SJSA1 (cell line): Measurements from ENCODE around the gene KCNJ12. TPM values are rescaled to one million over a fixed set of nuclear protein-coding genes. Genes with fewer than 3 reads are reported as not detected.
"Not testable (repeated sequence)": the region's sequence is repeated elsewhere in the genome, so short reads cannot be mapped to it uniquely, and the experiment has no call there.

Experiments used
- DNase-seq, 2 experiments: peaks; one replicate each; pipeline ENCODE4 v3.0.0-alpha.2; 2015 to 2020; ENCODE audit warnings: low spot score in 2 of 2, low read depth in 1 of 2
- H3K27ac ChIP-seq: fragments of 250-450 bp; sonication (Bioruptor Pico); 2 replicates; pipeline ENCODE4 v1.5.1; 2020; ENCODE audit warnings: mild to moderate bottlenecking, moderate library complexity
- H3K27me3 ChIP-seq: fragments of 250-450 bp; sonication (Bioruptor Pico); replicated peaks from 2 replicates; pipeline ENCODE4 v1.5.1; 2020; ENCODE audit warnings: mild to moderate bottlenecking, moderate library complexity
- H3K36me3 ChIP-seq: fragments of 250-450 bp; sonication (Bioruptor Pico); 2 replicates; pipeline ENCODE4 v1.5.1; 2020; ENCODE audit warnings: mild to moderate bottlenecking
- H3K4me1 ChIP-seq: fragments of 250-450 bp; sonication (Bioruptor Pico); replicated peaks from 2 replicates; pipeline ENCODE4 v1.6.1; 2021; ENCODE audit warnings: mild to moderate bottlenecking
- H3K4me3 ChIP-seq: fragments of 250-450 bp; sonication (Bioruptor Pico); 2 replicates; pipeline ENCODE4 v1.5.1; 2020; ENCODE audit warnings: mild to moderate bottlenecking
- H3K9me3 ChIP-seq: fragments of 250-450 bp; sonication (Bioruptor Pico); replicated peaks from 2 replicates; pipeline ENCODE4 v1.5.1; 2020; ENCODE audit warnings: mild to moderate bottlenecking
- total RNA-seq: library from RNA; depleted of rRNA; stranded (reverse); fragments of >200 nt; shearing (Covaris generic); gene quantifications from 2 replicates; pipeline ENCODE4 v1.2.3, GENCODE V29; 2014

The KCNJ12 gene
- total RNA-seq, 1 experiment from 2014 or later: not detected

DNA sequence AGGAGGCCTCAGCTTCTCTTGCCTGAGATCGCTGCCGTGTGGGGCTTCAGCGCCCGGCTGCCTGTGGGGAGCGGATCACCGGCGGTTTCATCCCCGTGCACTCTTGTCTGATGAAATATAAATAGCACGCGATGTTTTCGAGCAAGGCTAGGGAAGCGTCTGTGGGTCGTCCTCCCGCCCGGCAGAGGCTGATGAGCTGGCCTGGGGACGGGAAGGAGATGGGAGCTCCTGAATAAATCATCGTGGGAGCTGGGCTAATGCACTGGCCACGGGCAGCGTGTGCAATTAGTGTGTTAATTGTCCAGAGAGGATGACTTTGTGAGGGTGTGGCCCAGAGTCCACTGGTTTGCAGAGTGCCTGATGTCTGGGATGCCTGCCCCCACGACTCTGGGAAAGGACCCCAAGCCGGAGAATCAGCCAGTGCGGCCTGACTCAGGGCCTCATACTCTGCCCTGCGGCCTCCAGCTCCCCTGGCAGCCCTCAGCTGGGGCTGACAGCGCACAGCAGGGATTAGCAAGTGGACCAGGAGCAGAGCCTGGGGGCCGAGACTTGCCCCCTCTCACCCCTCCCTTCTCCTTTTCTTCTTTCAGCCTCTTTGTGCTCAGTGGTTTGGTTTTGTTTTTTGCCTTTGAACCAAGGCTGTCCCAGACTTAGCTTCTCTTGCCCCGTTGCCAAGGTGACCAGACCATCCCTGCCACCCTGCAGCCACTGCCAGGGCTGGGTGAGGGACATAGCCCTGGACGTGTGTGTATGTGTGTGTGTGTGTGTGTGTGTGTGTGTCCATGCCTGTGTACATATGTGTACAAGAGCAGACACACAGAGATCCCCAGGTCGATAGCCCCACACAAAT, 21.4 kb downstream of the KCNJ12 start:
- H3K36me3 ChIP-seq: no peaks in the 10 kb centered on the region
- H3K4me1 ChIP-seq: 0 out of 2 replicates have a peak, but pooled peaks cover 3% of the 10 kb centered on the region
- H3K9me3 ChIP-seq: no peaks in the 10 kb centered on the region
- no peak overlapping the region for H3K4me3 ChIP-seq
- H3K27ac ChIP-seq: no peak overlapping the region
- no peaks in the 10 kb centered on the region for H3K27me3 ChIP-seq
- DNase-seq: no peak

DNA sequence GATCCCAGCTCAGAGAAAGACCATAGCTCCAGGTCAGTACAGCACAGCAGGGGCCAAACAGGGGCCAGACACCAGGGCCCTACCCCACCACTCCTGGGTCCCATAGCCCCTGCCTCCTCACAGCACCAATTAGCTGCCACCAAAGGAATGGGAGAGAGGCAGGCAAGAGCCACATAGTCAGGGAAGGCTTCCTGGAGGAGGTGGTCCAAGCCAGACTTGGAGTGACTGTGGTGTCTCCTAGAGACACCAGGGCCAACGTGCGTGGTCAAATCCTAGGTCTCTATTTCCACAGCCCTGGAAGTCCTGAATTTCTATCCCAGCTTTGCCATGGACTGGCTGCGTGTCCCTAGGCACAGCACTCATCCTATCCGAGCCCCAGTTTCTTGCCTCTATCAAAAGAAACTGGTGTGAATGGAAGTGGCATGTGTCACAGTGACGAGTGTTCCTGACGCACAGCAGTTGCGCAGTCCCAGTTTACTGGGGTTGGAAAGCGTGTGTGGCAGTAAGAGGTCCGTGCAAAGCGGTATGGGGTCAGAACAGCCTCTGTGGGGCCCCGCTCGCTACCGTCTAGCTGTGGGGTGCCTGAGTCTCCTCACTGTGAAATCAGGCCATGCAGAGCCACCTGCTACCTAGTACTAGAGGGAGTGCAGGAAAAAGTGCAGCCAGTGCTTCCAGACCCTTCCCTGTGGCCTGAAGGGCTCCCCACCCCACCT, 23.5 kb downstream of the KCNJ12 start:
- Histone ChIP-seq H3K36me3 (no peaks in the 10 kb centered on the region), H3K4me1 (0 out of 2 replicates have a peak, but pooled peaks cover 3% of the 10 kb centered on the region), H3K27ac (no peak overlapping the region), H3K9me3 (no peaks in the 10 kb centered on the region), H3K4me3 (no peak overlapping the region), H3K27me3 (no peaks in the 10 kb centered on the region)
- no peak for DNase-seq

DNA sequence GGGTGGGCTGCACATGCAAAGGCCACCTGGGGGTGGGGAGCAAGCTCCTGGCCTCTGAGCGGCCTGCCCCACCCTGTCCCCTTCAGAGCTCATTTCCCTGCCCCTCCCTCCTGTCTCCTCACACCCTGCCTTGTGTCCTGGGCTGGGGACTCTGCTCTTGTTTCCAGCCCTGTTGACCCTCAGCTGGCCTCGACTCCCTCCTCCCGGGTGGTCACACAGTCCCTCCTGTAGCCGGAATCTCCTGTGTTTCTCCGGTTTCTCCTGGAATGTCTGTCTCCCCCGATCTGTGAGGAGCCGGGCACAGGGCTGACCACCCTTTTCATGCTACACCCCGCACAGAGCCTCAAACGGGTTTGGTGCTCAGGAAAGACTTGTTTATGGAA, 24.0 kb downstream of the KCNJ12 start:
- H3K4me3 ChIP-seq, H3K27ac ChIP-seq, H3K27me3 ChIP-seq, H3K9me3 ChIP-seq, H3K36me3 ChIP-seq, H3K4me1 ChIP-seq, DNase-seq: not testable (repeated sequence)

DNA sequence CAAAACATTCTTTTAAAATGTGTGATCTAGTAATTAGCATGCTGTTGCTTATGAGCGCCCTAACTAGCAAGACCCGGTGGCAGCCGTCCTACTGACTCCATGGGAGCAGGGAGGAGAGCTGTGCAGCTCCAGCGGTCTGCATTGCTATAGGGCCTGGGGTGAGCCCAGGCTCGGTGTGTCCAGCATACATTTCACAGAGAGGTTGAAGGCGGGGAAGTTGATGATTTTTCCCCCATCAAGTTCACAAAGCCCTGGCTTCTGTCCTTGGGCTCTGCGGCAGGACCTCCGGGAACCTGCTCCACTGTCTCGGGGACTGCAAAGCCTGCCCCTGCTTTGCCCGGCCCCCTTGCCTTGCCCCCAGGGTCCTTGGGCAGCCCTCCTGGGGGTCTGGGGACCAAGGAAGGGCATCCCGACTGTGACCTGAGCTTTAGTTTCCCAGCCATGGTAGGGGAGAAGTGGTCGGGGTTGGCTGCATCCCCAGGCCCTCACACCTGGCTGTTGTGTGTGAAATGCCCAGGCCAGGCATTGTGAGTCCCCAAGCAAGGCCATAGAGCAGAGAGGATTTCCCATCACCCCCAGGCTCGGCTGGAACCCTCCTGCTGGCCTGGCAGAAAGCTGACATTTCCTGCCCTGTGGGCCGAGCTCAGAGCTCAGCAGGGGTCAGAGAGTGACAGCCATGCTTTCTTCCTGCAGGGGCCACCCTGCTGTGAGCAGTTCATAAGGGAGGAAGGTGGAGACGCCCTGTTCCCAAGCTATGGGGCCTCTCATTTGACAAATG, 24.8 kb downstream of the KCNJ12 start:
- H3K27ac ChIP-seq: no peak overlapping the region
- H3K4me3 ChIP-seq: no peak overlapping the region
- DNase-seq: no peak
- 0 out of 2 replicates have a peak, but pooled peaks cover 3% of the 10 kb centered on the region for H3K4me1 ChIP-seq
- H3K27me3 ChIP-seq: no peaks in the 10 kb centered on the region
- H3K36me3 ChIP-seq: no peaks in the 10 kb centered on the region
- no peaks in the 10 kb centered on the region for H3K9me3 ChIP-seq

DNA sequence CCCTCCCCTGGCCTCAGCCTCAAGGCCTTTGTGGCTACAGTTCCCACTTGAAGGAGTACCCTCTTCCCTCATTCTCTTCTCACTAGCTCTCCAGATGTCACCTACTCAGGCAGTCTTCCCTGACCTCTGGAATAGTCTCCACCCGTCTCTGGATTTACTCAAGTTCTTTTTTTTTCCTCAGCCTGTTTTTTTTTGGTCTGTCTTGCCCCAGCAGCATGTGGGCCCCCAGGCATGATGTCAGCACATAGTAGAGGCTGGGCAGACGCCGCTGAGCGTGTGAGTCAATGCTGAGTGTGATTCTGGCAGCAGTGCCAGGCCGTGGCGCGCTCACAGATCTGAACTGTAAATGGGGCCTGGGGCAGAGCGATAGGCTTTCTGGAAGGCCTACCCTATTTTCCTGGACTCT, 26.0 kb downstream of the KCNJ12 start:
- not testable (repeated sequence) for H3K4me3 ChIP-seq, H3K9me3 ChIP-seq, H3K27ac ChIP-seq, H3K27me3 ChIP-seq, H3K36me3 ChIP-seq, H3K4me1 ChIP-seq
- DNase-seq: peak; percentile 64 to 81

DNA sequence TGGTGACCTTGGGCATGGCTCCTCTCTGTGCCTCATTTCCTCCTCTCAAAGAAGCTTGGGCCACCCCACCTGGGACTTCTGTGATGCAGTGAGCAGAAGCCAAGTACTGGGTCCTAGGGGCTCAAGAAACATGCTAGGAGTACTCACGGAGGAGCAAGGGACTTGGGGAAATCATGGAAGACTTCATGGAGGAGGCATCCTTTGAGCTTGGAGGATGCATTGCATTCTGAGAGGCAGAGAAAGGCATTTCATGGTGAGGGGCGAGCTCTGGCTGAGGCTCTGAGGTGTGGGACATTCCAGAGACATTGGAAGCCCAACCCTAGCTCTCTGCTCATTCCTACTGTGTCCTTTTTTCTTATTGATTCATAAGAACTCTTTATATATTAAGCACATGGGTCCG, 26.8 kb downstream of the KCNJ12 start:
- H3K36me3 ChIP-seq, H3K27ac ChIP-seq, H3K4me3 ChIP-seq, H3K4me1 ChIP-seq, H3K27me3 ChIP-seq, H3K9me3 ChIP-seq, DNase-seq: not testable (repeated sequence)

DNA sequence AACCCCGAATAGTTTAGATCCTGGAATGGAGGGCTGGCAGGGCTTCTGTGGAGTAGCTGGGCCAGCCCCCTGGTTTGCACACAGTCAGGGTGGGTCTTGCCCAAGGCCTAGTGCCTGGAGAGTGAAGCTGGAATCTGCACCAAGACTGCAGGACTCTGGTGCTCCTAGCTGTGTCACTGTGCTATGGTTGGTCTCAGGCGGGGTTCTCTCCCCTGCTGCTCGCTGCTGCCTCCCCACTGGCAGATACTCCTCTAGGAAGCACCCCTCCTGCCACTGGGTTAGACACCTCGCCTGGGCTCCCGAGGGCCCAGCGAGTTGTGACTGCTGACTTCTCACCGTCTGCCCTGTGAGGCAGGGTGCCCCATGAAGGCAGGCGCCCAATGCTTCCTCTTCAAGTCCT, 27.9 kb downstream of the KCNJ12 start:
- not testable (repeated sequence) for H3K4me1 ChIP-seq, DNase-seq, H3K4me3 ChIP-seq, H3K27ac ChIP-seq, H3K9me3 ChIP-seq, H3K27me3 ChIP-seq, H3K36me3 ChIP-seq

DNA sequence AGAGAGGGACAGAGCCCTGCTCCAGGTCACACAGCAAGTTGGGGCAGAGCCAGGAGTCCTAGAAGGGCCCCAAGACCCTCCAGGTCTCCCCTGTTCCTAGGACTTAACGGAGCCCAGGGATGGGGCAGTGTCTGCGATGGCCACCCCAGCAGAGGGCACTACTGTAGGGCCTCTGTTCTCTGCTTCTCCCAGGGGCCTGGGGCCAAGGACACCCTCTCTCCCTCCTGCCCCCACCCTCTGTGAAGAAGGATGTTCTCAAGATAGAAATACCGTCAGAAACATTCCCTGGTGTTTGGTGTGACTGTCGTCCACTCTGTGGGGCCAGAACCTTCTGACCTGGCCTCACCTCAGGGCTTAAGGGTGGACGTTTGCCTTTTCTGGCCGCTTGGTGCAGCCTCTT, 28.4 kb downstream of the KCNJ12 start:
- H3K4me1 ChIP-seq, H3K4me3 ChIP-seq, H3K27ac ChIP-seq, H3K36me3 ChIP-seq, DNase-seq, H3K27me3 ChIP-seq, H3K9me3 ChIP-seq: not testable (repeated sequence)

DNA sequence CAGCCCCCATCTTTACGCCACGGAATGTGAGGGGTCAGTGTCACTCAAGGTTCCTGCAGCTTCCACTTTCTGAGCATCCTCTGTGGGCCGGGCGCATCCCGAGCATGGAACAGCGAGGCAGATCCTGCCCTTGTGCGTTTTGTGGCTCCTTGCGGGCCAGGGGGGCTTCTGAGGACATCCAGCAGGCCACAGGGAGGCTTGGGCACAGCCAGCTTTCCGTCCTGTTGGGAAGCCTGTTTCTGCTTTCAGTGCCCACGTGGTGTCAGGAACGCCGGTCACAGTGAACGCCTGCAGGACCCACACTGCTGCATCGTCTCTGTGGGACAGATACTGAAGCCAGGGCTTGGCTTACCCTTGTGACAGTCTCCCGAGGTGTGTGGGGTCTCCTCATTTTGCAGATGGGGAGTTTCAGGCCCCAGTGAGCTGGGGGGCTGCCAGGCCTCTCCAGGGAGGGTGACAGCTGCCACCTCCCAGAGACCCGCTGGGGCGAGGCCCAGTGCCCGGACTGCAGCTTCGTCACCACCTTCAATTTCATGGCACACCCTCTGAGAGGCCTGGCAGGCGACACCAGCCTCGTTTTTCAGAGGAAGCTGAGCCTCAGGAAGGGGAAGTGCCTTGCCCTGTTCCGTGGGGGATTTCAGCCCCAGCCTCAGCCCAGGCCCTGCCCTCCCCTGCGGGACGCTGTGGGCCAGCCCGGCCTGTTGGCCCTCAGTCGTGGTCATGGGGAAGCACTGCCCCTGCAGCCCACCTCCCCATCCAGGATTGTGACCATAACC, 29.0 kb downstream of the KCNJ12 start:
- DNase-seq, H3K27ac ChIP-seq, H3K27me3 ChIP-seq, H3K4me1 ChIP-seq, H3K4me3 ChIP-seq, H3K9me3 ChIP-seq, H3K36me3 ChIP-seq: not testable (repeated sequence)

DNA sequence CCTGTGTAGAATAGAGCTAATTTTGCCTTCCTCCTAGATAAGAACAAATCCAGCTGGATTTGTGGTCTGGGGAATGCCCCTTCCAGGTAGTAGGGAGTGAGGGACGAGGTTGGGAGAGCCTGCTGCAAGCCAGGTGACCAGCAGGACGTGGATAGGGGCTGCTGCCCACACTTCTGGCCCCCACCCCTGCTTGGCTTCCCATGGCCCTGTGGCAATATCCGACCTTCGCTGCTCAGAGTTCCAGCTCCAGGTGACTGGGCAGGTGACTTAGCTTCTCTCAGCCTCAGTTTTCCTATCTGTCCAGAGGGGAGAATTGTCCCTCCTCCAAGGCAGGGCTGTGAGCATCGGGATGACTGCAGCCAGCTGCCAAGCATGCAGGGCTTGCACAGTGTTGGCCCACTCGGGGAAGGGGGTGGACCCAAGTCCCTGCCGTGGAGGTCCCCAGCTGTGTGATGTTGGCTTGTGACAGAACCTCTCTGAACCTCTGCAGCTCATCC, 29.8 kb downstream of the KCNJ12 start:
- H3K27ac ChIP-seq, H3K4me3 ChIP-seq, H3K27me3 ChIP-seq, H3K36me3 ChIP-seq, H3K9me3 ChIP-seq, H3K4me1 ChIP-seq, DNase-seq: not testable (repeated sequence)

DNA sequence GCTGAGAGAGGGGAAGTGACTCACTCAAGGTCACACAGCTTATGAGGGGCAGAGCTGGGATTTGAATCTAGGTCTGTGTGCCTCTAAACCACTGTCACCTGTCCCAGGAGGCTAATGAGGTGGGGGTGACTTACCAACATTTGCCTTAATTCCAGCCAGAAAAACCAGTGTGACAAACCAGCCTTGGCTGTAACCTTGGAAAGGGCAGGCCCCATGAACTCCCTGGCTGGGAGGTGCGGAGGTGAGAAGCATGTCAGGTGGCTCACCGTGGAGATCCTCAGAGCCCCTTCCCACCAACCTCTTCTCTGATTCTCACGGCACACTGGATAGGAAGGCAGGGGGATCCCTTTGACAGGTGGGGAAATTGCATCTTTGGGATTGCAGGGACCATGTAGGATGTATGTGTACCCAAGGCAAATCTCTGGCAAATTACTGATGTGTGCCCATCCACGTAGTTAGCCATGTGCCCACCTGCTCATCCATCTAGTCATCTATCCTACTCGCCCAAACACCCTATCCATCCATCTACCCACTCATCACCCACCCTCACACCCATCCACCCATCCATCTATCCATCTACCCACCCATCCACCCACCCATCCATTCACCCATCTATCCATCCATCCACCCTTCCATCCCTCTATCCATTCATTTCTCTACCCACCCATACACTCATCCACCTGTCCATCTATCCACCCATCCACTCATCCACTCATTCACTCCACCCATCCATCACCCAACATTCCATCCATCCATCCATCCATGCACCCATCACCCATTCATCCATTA, 30.7 kb downstream of the KCNJ12 start:
- H3K27me3 ChIP-seq, H3K27ac ChIP-seq, DNase-seq, H3K36me3 ChIP-seq, H3K4me1 ChIP-seq, H3K9me3 ChIP-seq, H3K4me3 ChIP-seq: not testable (repeated sequence)

DNA sequence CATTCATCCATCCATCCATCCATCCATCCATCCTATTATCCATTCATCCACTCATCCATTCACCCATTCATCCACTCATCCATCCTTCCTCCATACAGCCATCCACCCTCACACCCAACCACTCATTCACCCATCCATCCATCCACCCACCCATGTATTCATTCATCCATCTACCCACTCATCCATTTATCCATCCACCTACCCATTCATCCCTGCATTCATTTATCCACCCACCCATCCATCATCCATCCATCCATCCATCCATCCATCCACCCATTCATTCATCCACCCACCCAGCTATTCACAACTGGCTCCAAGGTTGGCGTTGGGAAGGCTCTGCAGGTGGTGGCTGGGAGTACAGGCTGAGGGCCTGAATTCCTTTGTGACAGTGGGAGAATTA, 31.6 kb downstream of the KCNJ12 start:
- not testable (repeated sequence) for H3K27me3 ChIP-seq, H3K36me3 ChIP-seq, H3K4me3 ChIP-seq, H3K9me3 ChIP-seq, H3K4me1 ChIP-seq, DNase-seq, H3K27ac ChIP-seq

DNA sequence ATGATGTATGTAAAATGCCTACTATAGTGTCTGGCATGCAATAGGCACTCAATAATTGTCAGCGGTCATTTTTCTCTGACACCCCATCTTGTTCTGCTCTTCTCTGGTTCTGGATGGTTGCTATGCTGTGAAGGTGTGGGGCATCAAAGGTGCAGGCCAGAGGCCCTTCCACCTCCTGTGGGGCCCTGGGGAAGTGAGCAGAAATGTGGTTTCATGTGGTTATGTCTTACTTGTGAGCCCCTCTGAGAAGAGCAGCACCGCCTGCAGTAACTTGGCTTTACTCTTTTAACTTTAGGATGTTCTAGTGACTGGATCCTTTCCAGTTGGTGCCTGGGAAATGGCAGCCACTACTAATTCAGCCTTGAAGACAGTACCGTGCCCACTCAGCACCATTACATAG, 32.1 kb downstream of the KCNJ12 start:
- DNase-seq, H3K9me3 ChIP-seq, H3K27me3 ChIP-seq, H3K36me3 ChIP-seq, H3K27ac ChIP-seq, H3K4me1 ChIP-seq, H3K4me3 ChIP-seq: not testable (repeated sequence)
